HuH-7.5 (cell line): ENCODE results near the gene WDR46.

Experiments
- DNase-seq: peaks from one replicate; pipeline ENCODE4 v3.0.0; 2011; ENCODE audit warnings: low spot score

WDR46 gene

GRCh38 chr6:33313709-33314514, 24.9 kb upstream of the WDR46 start, which contains the start of gene TAPBP:
Gene TAPBP, minus strand, starts transcription at chr6:33314078. Its CDS starts 37 bp downstream, at chr6:33314041.
- DNase-seq = peak; percentile 51

GRCh38 chr6:33313105-33313708, 24.2 kb upstream of the WDR46 start:
- peak; percentile 36 for DNase-seq

GRCh38 chr6:33312361-33313104, 23.5 kb upstream of the WDR46 start:
- peak; percentile 71 for DNase-seq

- DNase-seq = no peak
Measured at GRCh38 chr6:33306356-33306755, 17.3 kb upstream of the WDR46 start.

GRCh38 chr6:33305052-33305451, 16.0 kb upstream of the WDR46 start:
- no peak for DNase-seq

- DNase-seq = no peak
Measured at GRCh38 chr6:33304216-33304615, 15.2 kb upstream of the WDR46 start.

- DNase-seq = no peak
Measured at GRCh38 chr6:33301877-33302276, 12.8 kb upstream of the WDR46 start.

GRCh38 chr6:33299237-33299944, 10.4 kb upstream of the WDR46 start:
- DNase-seq = peak; percentile 72

GRCh38 chr6:33298773-33299236, 9.8 kb upstream of the WDR46 start, which contains the start of gene RGL2:
Gene RGL2, minus strand, starts transcription at chr6:33298942. Its CDS starts 332 bp downstream, at chr6:33298610.
- no peak for DNase-seq

GRCh38 chr6:33297956-33298772, 9.1 kb upstream of the WDR46 start:
- peak; percentile 54 for DNase-seq

- DNase-seq = peak; percentile 34
Measured at GRCh38 chr6:33297406-33297955, 8.4 kb upstream of the WDR46 start.

GRCh38 chr6:33296797-33297405, 7.9 kb upstream of the WDR46 start:
- no peak for DNase-seq

- no peak for DNase-seq
Measured at GRCh38 chr6:33295621-33296369, 6.8 kb upstream of the WDR46 start.

- no peak for DNase-seq
Measured at GRCh38 chr6:33294086-33294823, 5.2 kb upstream of the WDR46 start.

GRCh38 chr6:33292996-33293682, 4.1 kb upstream of the WDR46 start:
- no peak for DNase-seq

GRCh38 chr6:33290459-33290858, 1.4 kb upstream of the WDR46 start:
- no peak for DNase-seq

- DNase-seq = no peak
Measured at GRCh38 chr6:33289784-33290315, 811 bp upstream of the WDR46 start.
